ENCODE results near the gene ASB13.

ASB13 gene

GRCh38 chr10:5618829-5619228 lies 47.6 kb downstream of the ASB13 start:
- ChIA-PET POLR2A (no interaction called here), CTCF (interaction anchor here (0.6 to 5.5 kb wide), 3 partner anchors 11 to 796 kb away, joined by 3 to 25 read pairs (median 5); no protein-coding TSS in a partner anchor)
- Histone ChIP-seq H3K9me3 (ENCODE audit: control insufficient read depth, insufficient read depth, low read depth, low read length) (no peaks in the 10 kb centered on the region), H3K36me3 (ENCODE audit: control insufficient read depth in 2 of 2, insufficient read depth in 1 of 2, low read length in 2 of 2) (no peaks in the 10 kb centered on the region), H3K27ac (ENCODE audit: extremely low read depth, low read depth, low read length) (no peak overlapping the region), H3K4me1 (ENCODE audit: control insufficient read depth, insufficient read depth, low read length) (peaks cover 7% of the 10 kb centered on the region), H3K4me3 (ENCODE audit: low read depth, low read length) (no peak overlapping the region)
- no peak for TF ChIP-seq TRIM28 (IDR thresholded peaks at IDR 0.05; ENCODE audit: borderline replicate concordance, low read length)
- TF ChIP-seq ZNF518A (tag by site-specific recombination; conservative IDR thresholded peaks at IDR 0.05; ENCODE audit: low read depth) = no peak
- no peak for TF ChIP-seq ZNF221 (tag by site-specific recombination; IDR thresholded peaks at IDR 0.05; ENCODE audit: borderline replicate concordance)
- TF ChIP-seq ZNF37A (tag by site-specific recombination; IDR thresholded peaks at IDR 0.05) = no peak
- TF ChIP-seq ZNF423 (tag by site-specific recombination; IDR thresholded peaks at IDR 0.05) = no peak
- no peak for TF ChIP-seq ZNF223 (tag by site-specific recombination; IDR thresholded peaks at IDR 0.05)
- TF ChIP-seq ZNF785 (tag by site-specific recombination; IDR thresholded peaks at IDR 0.05) = no peak
- TF ChIP-seq ZNF398 (tag by site-specific recombination; IDR thresholded peaks at IDR 0.05) = no peak
- TF ChIP-seq HOXA7 (CRISPR knock-in tag; IDR thresholded peaks at IDR 0.05; ENCODE audit: borderline replicate concordance) = no peak
- TF ChIP-seq REPIN1 (tag by site-specific recombination; IDR thresholded peaks at IDR 0.05; ENCODE audit: low read depth) = no peak
- no peak for TF ChIP-seq ZSCAN23 (tag by site-specific recombination; IDR thresholded peaks at IDR 0.05)
- TF ChIP-seq KLF1 (tag by site-specific recombination; IDR thresholded peaks at IDR 0.05) = no peak
- no peak for TF ChIP-seq ZNF48 (tag by site-specific recombination; IDR thresholded peaks at IDR 0.05)

GRCh38 chr10:5618042-5618441 lies 48.4 kb downstream of the ASB13 start:
- CTCF ChIA-PET = interaction anchor here (1.0 to 5.5 kb wide), 2 partner anchors 12 to 23 kb away, joined by 5 to 25 read pairs; no protein-coding TSS in a partner anchor
- Histone ChIP-seq H3K9me3 (ENCODE audit: control insufficient read depth, insufficient read depth, low read depth, low read length) (no peaks in the 10 kb centered on the region), H3K4me3 (ENCODE audit: low read depth, low read length) (no peak overlapping the region), H3K36me3 (ENCODE audit: control insufficient read depth in 2 of 2, insufficient read depth in 1 of 2, low read length in 2 of 2) (no peaks in the 10 kb centered on the region), H3K27ac (ENCODE audit: extremely low read depth, low read depth, low read length) (no peak overlapping the region), H3K4me1 (ENCODE audit: control insufficient read depth, insufficient read depth, low read length) (peaks cover 8% of the 10 kb centered on the region)
- TF ChIP-seq ZNF174 (tag by site-specific recombination; IDR thresholded peaks at IDR 0.05) = no peak
- no peak for TF ChIP-seq ZNF433 (tag by site-specific recombination; IDR thresholded peaks at IDR 0.05; ENCODE audit: low read depth)
- TF ChIP-seq ZNF121 (tag by site-specific recombination; IDR thresholded peaks at IDR 0.05) = no peak
- TF ChIP-seq ZNF404 (tag by site-specific recombination; IDR thresholded peaks at IDR 0.05) = no peak
- no peak for TF ChIP-seq ZNF223 (tag by site-specific recombination; IDR thresholded peaks at IDR 0.05)
- TF ChIP-seq ZBTB17 (tag by site-specific recombination; IDR thresholded peaks at IDR 0.05) = no peak
- no peak for TF ChIP-seq ZFP37 (tag by site-specific recombination; IDR thresholded peaks at IDR 0.05)
- no peak for TF ChIP-seq ZSCAN23 (tag by site-specific recombination; IDR thresholded peaks at IDR 0.05)
- no peak for TF ChIP-seq SCRT1 (tag by site-specific recombination; IDR thresholded peaks at IDR 0.05; ENCODE audit: borderline replicate concordance)
- no peak for TF ChIP-seq ZFHX2 (tag by site-specific recombination; conservative IDR thresholded peaks at IDR 0.05)
- no peak for TF ChIP-seq ZBTB1 (tag by site-specific recombination; IDR thresholded peaks at IDR 0.05)
- TF ChIP-seq ZNF596 (tag by site-specific recombination; IDR thresholded peaks at IDR 0.05) = no peak
- TF ChIP-seq ZNF830 (tag by site-specific recombination; IDR thresholded peaks at IDR 0.05; ENCODE audit: low read depth) = no peak
- TF ChIP-seq ZBTB10 (tag by site-specific recombination; IDR thresholded peaks at IDR 0.05) = no peak
- no peak for TF ChIP-seq ZNF548 (tag by site-specific recombination; IDR thresholded peaks at IDR 0.05)
- POLR2A ChIA-PET = no interaction called here

Data from HEK293 (cell line).